ENCODE results near the gene MIEF2.
A peak's percentile ranks its signal among the peaks of the same experiment; 100 is the strongest.

The MIEF2 gene

GRCh38 chr17:18235743-18236256, 24.7 kb upstream of the MIEF2 start:
- no peak for DNase-seq

DNA sequence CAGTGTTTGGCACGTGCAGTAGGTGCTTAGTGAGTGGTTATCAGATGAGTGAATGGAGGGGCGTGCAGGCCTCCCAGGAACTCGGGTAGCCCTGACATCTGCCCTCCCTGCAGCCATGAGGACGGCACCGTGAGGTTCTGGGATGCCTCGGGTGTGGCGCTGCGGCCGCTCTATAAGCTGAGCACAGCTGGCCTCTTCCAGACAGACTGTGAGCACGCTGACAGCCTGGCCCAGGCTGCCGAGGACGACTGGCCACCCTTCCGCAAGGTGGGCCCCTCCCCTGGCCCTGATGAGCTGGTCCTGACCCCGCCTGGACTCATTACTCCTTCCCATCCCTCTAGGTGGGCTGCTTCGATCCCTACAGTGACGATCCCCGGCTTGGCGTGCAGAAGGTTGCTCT, 24.0 kb upstream of the MIEF2 start:
- no peak for DNase-seq

GRCh38 chr17:18237461-18237860, 23.0 kb upstream of the MIEF2 start:
- no peak for DNase-seq

GRCh38 chr17:18238299-18238698, 22.2 kb upstream of the MIEF2 start:
- no peak for DNase-seq

GRCh38 chr17:18240449-18240848, 20.0 kb upstream of the MIEF2 start:
- DNase-seq: no peak

DNA sequence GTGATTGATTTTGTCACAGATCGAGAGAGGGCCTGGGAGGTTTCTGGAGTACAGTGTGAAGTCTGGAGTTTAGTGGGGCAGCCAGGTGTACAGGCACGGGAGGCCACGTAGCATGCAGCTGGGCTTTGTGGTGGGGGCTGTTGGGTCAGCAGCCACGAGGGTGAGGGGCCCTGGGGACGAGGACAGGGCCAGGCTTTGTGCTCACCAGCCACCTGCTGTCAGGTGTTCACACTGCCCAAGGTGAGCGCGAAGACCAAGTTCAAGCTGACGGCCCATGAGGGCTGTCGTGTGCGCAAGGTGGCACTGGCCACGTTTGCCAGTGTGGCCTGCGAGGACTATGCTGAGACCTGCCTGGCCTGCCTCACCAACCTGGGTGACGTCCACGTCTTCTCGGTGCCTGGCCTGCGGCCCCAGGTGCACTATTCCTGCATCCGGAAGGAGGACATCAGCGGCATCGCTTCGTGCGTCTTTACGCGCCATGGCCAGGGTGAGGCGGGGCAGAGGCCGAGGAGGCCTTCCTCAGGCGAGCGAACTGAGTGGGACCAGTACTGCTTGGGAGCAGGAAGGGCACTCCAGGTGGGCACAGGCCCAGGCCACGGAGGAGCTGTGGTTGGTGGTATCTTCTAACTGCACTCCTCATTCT, 19.1 kb upstream of the MIEF2 start:
- no peak for DNase-seq

DNA sequence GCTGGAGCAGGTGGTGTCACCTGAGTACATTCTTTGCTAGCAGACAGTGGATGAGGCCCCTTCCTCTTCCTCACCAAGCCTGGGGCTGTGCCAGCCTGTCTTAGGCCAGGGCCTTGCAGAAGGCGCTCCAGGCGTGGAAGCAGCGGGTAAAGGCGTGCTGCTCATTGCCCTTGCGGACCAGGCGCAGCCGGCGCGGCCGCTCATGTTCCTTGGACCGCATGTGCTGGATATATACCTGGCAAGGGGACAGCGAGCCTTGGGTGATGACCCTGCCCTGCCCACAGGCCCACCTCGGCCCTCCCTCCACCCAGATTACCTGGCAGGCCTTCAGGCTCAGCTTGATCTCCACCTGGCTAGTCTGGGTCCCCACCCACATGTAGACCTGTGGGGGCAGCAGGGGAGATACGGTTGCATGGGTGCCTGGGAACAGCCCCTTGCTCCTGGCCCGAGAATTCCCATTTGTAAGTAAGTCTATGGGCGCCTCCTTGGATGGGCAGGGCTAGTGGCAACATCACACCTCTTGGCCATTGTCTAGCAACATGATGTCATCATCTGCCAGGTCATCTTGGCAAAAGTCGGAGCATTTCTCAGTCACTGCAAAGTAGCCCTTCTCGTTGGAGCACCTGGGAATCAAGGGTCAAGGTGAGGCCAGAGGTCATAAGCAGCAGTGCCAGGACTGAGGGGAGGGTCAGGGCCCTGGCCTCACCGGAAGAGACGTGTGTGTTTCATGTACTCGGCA, 15.3 kb upstream of the MIEF2 start:
- DNase-seq: no peak

GRCh38 chr17:18246109-18246725, 14.2 kb upstream of the MIEF2 start:
- no peak for DNase-seq

DNA sequence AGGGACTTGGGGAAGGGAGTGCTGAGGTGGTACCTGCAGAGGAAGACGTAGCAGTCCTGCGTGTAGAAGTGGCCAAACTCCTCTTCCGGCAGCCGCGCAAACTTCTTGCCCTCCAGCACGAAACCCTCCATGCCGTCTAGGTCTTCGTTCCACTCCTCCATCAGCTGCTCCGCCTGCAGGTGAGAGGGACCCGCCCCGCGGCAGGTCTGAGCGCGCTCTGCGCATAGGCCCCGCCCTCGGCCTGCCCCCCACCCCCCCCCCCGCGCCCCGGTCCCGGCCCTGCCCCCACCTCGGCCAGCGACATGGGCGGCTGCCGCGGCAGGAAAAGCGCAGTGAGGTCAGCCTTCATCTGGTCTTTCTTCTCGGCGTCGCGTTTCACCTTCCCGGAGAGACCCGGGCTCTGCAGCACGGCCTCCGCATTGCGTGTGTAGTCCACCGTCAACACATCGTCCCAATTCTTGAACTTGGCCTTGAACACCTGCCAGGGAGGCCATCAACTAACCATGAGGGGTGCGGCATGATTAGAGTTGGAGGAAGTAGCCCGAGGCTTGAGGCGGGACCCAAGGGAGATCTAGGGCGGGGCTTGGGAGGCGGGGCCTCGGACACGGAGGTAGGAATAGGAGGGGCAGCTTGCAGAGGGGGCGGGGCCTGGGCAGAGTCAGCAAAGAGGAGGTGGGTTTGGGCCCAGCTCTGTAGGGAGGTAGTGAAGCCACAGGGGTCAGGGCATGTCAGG, 13.4 kb upstream of the MIEF2 start:
- peak; percentile 28 to 47 for DNase-seq

GRCh38 chr17:18247613-18248001, 12.9 kb upstream of the MIEF2 start:
- DNase-seq: no peak

- DNase-seq: peak; percentile 70 to 75
Measured at GRCh38 chr17:18248300-18248731, 12.1 kb upstream of the MIEF2 start.

GRCh38 chr17:18248811-18249210, 11.7 kb upstream of the MIEF2 start:
- DNase-seq: no peak

GRCh38 chr17:18250259-18250658, 10.2 kb upstream of the MIEF2 start:
- DNase-seq: no peak

GRCh38 chr17:18250708-18251107, 9.8 kb upstream of the MIEF2 start:
- DNase-seq: no peak

GRCh38 chr17:18251204-18251603, 9.3 kb upstream of the MIEF2 start:
- no peak for DNase-seq

GRCh38 chr17:18252160-18252559, 8.3 kb upstream of the MIEF2 start:
- no peak for DNase-seq

DNA sequence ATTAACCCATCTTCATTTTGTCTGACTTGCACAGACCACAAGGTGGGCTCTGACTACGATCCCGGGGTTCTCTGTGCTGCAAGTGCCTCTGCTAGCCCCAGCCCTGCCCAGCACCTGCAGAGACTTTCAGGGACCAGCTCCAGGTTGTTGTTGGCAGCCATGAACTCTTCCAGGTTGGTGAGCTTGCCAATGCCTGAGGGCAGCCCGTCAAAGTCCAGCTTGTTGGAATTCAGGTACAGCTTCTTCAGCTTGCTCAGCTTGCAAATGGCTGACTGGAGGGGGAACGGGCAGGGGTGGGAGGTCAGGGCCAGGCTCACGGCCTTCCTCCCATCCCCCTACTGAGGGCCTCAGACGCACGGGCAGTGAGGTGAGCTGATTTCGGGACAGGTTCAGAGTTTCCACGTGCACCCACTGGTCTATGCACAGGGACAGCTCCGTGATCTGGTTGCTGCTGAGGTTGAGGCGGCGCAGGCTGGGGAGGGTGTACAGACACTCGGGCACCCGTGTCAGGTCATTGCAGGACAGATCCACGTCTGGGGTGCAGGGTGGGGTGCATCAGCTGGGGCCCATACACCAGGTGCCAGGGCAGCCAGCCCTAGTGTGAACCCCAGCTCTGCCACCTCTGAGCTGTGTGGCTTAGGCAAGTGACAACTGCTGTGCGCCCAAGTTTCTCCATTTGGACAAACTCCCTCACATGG, 7.1 kb upstream of the MIEF2 start:
- no peak for DNase-seq

DNA sequence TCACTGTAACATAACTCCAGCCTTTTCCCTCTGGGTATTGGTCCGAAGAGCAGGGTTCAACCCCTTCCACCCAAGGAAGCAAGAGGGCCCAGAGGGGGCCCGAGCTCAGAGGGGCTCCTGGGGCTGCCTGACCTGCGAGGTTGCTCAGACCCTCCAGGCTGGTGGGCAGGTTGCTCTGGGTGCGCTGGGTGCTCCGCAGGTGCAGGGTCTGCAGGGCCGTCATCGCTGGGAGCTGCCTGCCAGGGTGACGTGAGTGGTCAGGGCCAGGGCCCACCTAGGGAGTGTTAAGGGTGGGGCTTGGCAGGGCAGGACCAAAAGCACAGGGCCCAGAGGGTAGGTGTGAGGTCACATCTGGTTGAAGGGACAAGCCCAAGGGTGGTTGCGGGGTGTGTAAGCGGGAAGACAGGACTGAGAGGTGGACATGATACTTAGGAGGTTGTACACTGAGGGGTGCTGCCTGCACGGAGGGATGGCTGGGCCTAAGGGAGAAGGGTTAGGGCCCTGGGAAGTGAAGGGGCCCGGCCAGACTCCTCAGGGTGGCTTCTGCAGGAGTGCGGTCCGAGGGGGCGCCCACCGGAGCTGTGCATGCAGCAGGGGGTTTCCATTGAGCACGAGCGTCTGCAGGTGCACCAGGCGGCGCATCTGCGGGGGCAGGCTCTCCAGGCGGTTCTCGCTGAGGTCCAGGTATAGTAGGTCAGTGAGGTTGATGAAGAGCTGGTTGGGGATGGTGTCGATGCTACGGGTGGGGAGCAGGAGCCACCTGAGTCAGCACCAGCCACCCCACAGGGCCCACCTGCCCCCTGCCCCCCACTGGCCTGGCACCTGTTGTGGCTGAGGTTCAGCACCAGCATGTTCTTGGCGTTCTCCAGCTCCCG, 6.3 kb upstream of the MIEF2 start:
- DNase-seq: no peak

- no peak for DNase-seq
Measured at GRCh38 chr17:18254888-18255649, 5.4 kb upstream of the MIEF2 start.

- no peak for DNase-seq
Measured at GRCh38 chr17:18256351-18256750, 4.1 kb upstream of the MIEF2 start.

DNA sequence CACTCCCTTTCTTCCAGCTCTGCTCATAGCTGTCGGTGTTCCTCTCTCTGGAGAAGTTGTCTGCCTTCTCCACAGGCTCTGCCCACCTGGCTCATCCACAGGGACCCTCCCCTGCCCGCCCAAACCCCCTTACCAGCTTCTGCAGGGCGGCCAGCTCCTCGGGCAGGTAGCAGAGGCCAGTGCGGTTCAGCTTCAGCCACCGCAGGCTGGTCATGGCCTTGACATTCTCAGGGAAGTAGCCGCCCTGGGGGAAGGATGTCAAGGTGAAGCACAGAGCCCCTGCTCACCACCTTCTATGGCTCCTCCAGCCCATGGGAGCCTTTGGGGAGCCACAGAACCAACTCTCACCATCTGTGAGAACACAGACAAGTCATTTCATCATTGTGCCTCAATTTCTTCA, 3.7 kb upstream of the MIEF2 start:
- no peak for DNase-seq
